Measurements from ENCODE around the gene LRMDA.

GRCh38 chr10:76073524-76073923 lies 642.1 kb downstream of the LRMDA start:
- TF ChIP-seq CTCF (optimal IDR thresholded peaks at IDR 0.05 in 1 of 3, IDR thresholded peaks at IDR 0.05 in 1 of 3, conservative IDR thresholded peaks at IDR 0.05 in 1 of 3; ENCODE audit: extremely low read depth in 1 of 3, insufficient read depth in 2 of 3, low read length in 3 of 3) (no peak), EZH2 (IDR thresholded peaks at IDR 0.05; ENCODE audit: low read length) (no peak)

All from keratinocyte (primary cell).